ENCODE measurements around the gene OSER1. TPM values are rescaled to one million over a fixed set of nuclear protein-coding genes. Genes with fewer than 3 reads are reported as not detected.

The OSER1 gene
- total RNA-seq, 1 experiment from 2014 or later = 35.7 TPM

GRCh38 chr20:44151621-44152416 lies 58.8 kb downstream of the OSER1 start:
- Histone ChIP-seq H4K8ac (replicated peaks; ENCODE audit: insufficient read length, low read depth, low read length) (no peak overlapping the region), H2AFZ (ENCODE audit: low read length) (no peak overlapping the region), H3K23me2 (ENCODE audit: insufficient read length, low read depth, low read length, poor library complexity, severe bottlenecking) (no peaks in the 10 kb centered on the region), H3K4ac (ENCODE audit: low read depth, low read length) (no peak overlapping the region), H3K79me2 (ENCODE audit: insufficient read depth, low read length) (no peaks in the 10 kb centered on the region), H3K9ac (ENCODE audit: extremely low read depth, insufficient read length, low read length) (no peak overlapping the region), H2BK15ac (ENCODE audit: low read depth, low read length) (no peak overlapping the region), H3K27ac (ENCODE audit: insufficient read length, low read depth, low read length) (no peak overlapping the region), H3K27me3 (ENCODE audit: insufficient read depth, low read length) (no peaks in the 10 kb centered on the region), H3K23ac (ENCODE audit: insufficient read length, low read depth, low read length) (no peak overlapping the region), H2BK120ac (ENCODE audit: low read depth, low read length, poor library complexity, severe bottlenecking) (no peak overlapping the region), H3K56ac (ENCODE audit: insufficient read length, low read depth, low read length) (no peak overlapping the region), H2BK20ac (ENCODE audit: low read depth, low read length, poor library complexity, severe bottlenecking) (no peak overlapping the region), H4K20me1 (ENCODE audit: control insufficient read depth, insufficient read depth, insufficient read length) (no peaks in the 10 kb centered on the region), H3K14ac (ENCODE audit: insufficient read depth, low read length) (no peak overlapping the region), H2AK5ac (ENCODE audit: insufficient read length, low read length) (no peak overlapping the region), H3K4me1 (ENCODE audit: insufficient read depth, low read length) (no peaks in the 10 kb centered on the region), H3K4me2 (ENCODE audit: insufficient read depth, insufficient read length, low read length) (no peak overlapping the region), H3K18ac (ENCODE audit: insufficient read length, low read depth, low read length) (no peak overlapping the region), H2BK12ac (ENCODE audit: insufficient read length, low read depth, low read length) (no peak overlapping the region), H2BK5ac (ENCODE audit: insufficient read length, low read length) (no peak overlapping the region), H4K91ac (ENCODE audit: insufficient read length, low read depth, low read length) (no peak overlapping the region), H3T11ph (ENCODE audit: low read length) (no peak overlapping the region), H4K5ac (ENCODE audit: insufficient read length, low read depth, low read length) (no peak overlapping the region), H3K79me1 (ENCODE audit: insufficient read depth, low read depth, low read length, poor library complexity, severe bottlenecking) (no peaks in the 10 kb centered on the region), H3K9me3 (ENCODE audit: control insufficient read depth, low read depth, low read length) (no peaks in the 10 kb centered on the region)
- no peak for DNase-seq
- no CpG with 5 or more reads among the region's 14 CpGs for WGBS (ENCODE audit: extremely low coverage, insufficient read length, low lambda C conversion rate)
- Mint-ChIP-seq H3K27ac (no peak overlapping the region; a peak in 1 of 7 replicates), H3K4me1 (peaks cover 0 to 4% of the 10 kb centered on the region in 2 experiments; a peak in 1 of 4 replicates), H3K27me3 (ENCODE audit: low read depth) (no peaks in the 10 kb centered on the region; the same call in 1 of the 2 replicates), H3K9me3 (no peaks in the 10 kb centered on the region; a peak in 1 of 5 replicates), H3K4me3 (no peak overlapping the region), H3K36me3 (ENCODE audit: insufficient read depth in 1 of 3, low read depth in 3 of 3) (no peaks in the 10 kb centered on the region)
- TF ChIP-seq CTCF (conservative IDR thresholded peaks at IDR 0.05) = no peak
